K562 (cell line): ENCODE data around the gene ELMO3. TPM values are rescaled to one million over a fixed set of nuclear protein-coding genes. Genes with fewer than 3 reads are reported as not detected.
A peak's percentile ranks its signal among the peaks of the same experiment; 100 is the strongest.

Experiments
- ATAC-seq: fragments of 200-7000 bp; cut with Tn5 transposase; 3 replicates; pipeline ENCODE4 v1.9.1; 2020; ENCODE audit warnings: moderate library complexity
- BruUV-seq: library from RNA; stranded (reverse); fragments of 400-500 nt; replicated peaks from 2 replicates; lab custom pipeline; 2021; lab: Mats Ljungman, UMichigan
- CTCF ChIA-PET: fragments of 300-600 bp; formaldehyde crosslinking; extraction: SDS; loops from one replicate; lab custom pipeline; 2021; ENCODE audit warnings: low intra/inter-chr PET ratio; lab: Yijun Ruan, JAX
- POLR2A ChIA-PET: fragments of 300-600, 350-650 bp; sonication (Branson Sonifier 250); formaldehyde crosslinking; extraction: SDS; loops from one replicate; lab custom pipeline; 2021; ENCODE audit warnings: antibody characterized with exemption, inconsistent platforms; lab: Yijun Ruan, JAX
- DNase-seq, 4 experiments: peaks; one replicate each; pipeline versions ENCODE4 v3.0.0 to v3.0.0-alpha.2; 2011 to 2018; ENCODE audit warnings: low spot score in 3 of 4, mixed read lengths in 3 of 4; ENCODE audit errors: extremely low read depth in 1 of 4
- FAIRE-seq: peaks from 2 replicates; lab custom pipeline; 2011; peaks lifted over from hg19 to GRCh38; lab: Jason Lieb, UNC
- H2AFZ ChIP-seq: 2 replicates; pipeline ENCODE4 v1.6.0; 2011; ENCODE audit warnings: low read depth, low read length, control low read depth, inconsistent platforms
- H3K27ac ChIP-seq: fragments of 200-600 bp; 3 replicates; pipeline ENCODE4 v1.8.0; 2011; ENCODE audit warnings: low read depth, mild to moderate bottlenecking, control low read depth, inconsistent platforms, low read length, moderate library complexity, mixed read lengths; ENCODE audit errors: extremely low read depth
- H3K27me3 ChIP-seq, 2 experiments: fragments of 300-600 bp in 1 of 2; 2 replicates in 1 of 2; 3 replicates in 1 of 2; pipeline versions ENCODE4 v1.6.0 to v1.8.0; 2011; ENCODE audit warnings: inconsistent platforms in 2 of 2, low read length in 2 of 2, mild to moderate bottlenecking in 1 of 2, mixed read lengths in 1 of 2, moderate library complexity in 1 of 2; ENCODE audit not compliant: control insufficient read depth in 2 of 2, insufficient read depth in 2 of 2
- H3K36me3 ChIP-seq: fragments of 300-600 bp; 3 replicates; pipeline ENCODE4 v1.8.0; 2011; ENCODE audit warnings: mild to moderate bottlenecking, low read length, inconsistent platforms; ENCODE audit not compliant: control insufficient read depth, insufficient read depth
- H3K4me1 ChIP-seq, 2 experiments: fragments of 200-600 bp in 1 of 2; replicated peaks in 1 of 2; 2 replicates in 1 of 2; 3 replicates in 1 of 2; pipeline versions ENCODE4 v1.5.1 to v1.8.0; 2011; ENCODE audit warnings: inconsistent platforms in 2 of 2, low read length in 2 of 2, mild to moderate bottlenecking in 1 of 2, mixed read lengths in 1 of 2, moderate library complexity in 1 of 2; ENCODE audit not compliant: control insufficient read depth in 2 of 2, insufficient read depth in 2 of 2
- H3K4me2 ChIP-seq: 2 replicates; pipeline ENCODE4 v1.6.1; 2011; ENCODE audit warnings: low read length, control low read depth, inconsistent platforms, mixed read lengths; ENCODE audit not compliant: insufficient read depth
- H3K4me3 ChIP-seq: fragments of 200-600 bp; sonication (generic), shearing (Covaris generic); 2 replicates; pipeline ENCODE4 v1.5.1; 2016; ENCODE audit warnings: control low read depth, inconsistent platforms
- H3K79me2 ChIP-seq: fragments of 200-600 bp; 3 replicates; pipeline ENCODE4 v1.8.0; 2011; ENCODE audit warnings: low read length, inconsistent platforms; ENCODE audit not compliant: control insufficient read depth, insufficient read depth
- H3K9ac ChIP-seq, 2 experiments: 2 replicates each; pipeline versions ENCODE4 v1.6.0 to v1.6.1; 2011; ENCODE audit warnings: low read depth in 2 of 2, low read length in 2 of 2, control low read depth in 1 of 2, inconsistent platforms in 1 of 2, mild to moderate bottlenecking in 1 of 2, mixed read lengths in 1 of 2; ENCODE audit not compliant: insufficient read depth in 1 of 2
- H3K9me1 ChIP-seq: one replicate; pipeline ENCODE4 v1.6.0; 2011; ENCODE audit warnings: inconsistent platforms, mild to moderate bottlenecking, low read length, moderate library complexity; ENCODE audit not compliant: control insufficient read depth, insufficient read depth
- H3K9me3 ChIP-seq: replicated peaks from 2 replicates; pipeline ENCODE4 v1.5.1; 2011; ENCODE audit warnings: low read depth, low read length, inconsistent platforms; ENCODE audit not compliant: control insufficient read depth, insufficient read depth
- H4K20me1 ChIP-seq: replicated peaks from 2 replicates; pipeline ENCODE4 v1.6.1; 2011; ENCODE audit warnings: low read length, inconsistent platforms, mixed read lengths; ENCODE audit not compliant: control insufficient read depth, insufficient read depth
- ARID3B ChIP-seq: fragments of 250-450 bp; sonication (Bioruptor Pico); IDR thresholded peaks from 2 replicates; pipeline ENCODE4 v1.4.0; 2020; ENCODE audit warnings: borderline replicate concordance
- E2F5 ChIP-seq: sonication (generic); formaldehyde crosslinking; IDR thresholded peaks from 2 replicates; pipeline ENCODE4 v1.8.0; 2022; ENCODE audit warnings: mild to moderate bottlenecking, missing genetic modification reagents
- GATAD2A ChIP-seq: fragments of 450-650 bp; IDR thresholded peaks from 2 replicates; pipeline ENCODE4 v1.6.1; 2017
- HES1 ChIP-seq: fragments of 450-650 bp; IDR thresholded peaks from 2 replicates; pipeline ENCODE4 v1.6.1; 2016; ENCODE audit warnings: low read depth, mild to moderate bottlenecking, moderate library complexity
- KAT8 ChIP-seq: fragments of 450-650 bp; IDR thresholded peaks from 2 replicates; pipeline ENCODE4 v1.6.1; 2016; ENCODE audit warnings: low read depth, mild to moderate bottlenecking
- OTX1 ChIP-seq: fragments of 450-650 bp; formaldehyde crosslinking; IDR thresholded peaks from 2 replicates; pipeline ENCODE4 v1.4.0; 2022; ENCODE audit warnings: mild to moderate bottlenecking
- RBBP5 ChIP-seq: fragments of 200-600 bp; sonication (generic); IDR thresholded peaks from 2 replicates; pipeline ENCODE4 v1.6.1; 2012; ENCODE audit warnings: borderline replicate concordance, mild to moderate bottlenecking, low read length, control low read depth, inconsistent platforms; ENCODE audit not compliant: insufficient read depth, poor library complexity, severe bottlenecking
- TBP ChIP-seq: optimal IDR thresholded peaks from 2 replicates; pipeline ENCODE3; 2011; ENCODE audit warnings: low read depth, low read length, improper control_type of control experiment
- ZNF175 ChIP-seq: fragments of 200-800 bp; sonication (Bioruptor generic); IDR thresholded peaks from 2 replicates; pipeline ENCODE4 v1.6.1; 2016; ENCODE audit warnings: low read depth, mild to moderate bottlenecking, missing genetic modification characterization, missing compliant biosample characterization
- ZNF316 ChIP-seq: fragments of 450-650 bp; IDR thresholded peaks from 2 replicates; pipeline ENCODE4 v1.6.1; 2016
- ZNF583 ChIP-seq: fragments of 250-450 bp; sonication (Bioruptor Pico); IDR thresholded peaks from 2 replicates; pipeline ENCODE4 v1.4.0; 2020
- ZNF780A ChIP-seq: fragments of 250-450 bp; sonication (Bioruptor Pico); IDR thresholded peaks from 2 replicates; pipeline ENCODE4 v1.5.0; 2021; ENCODE audit warnings: mild to moderate bottlenecking
- ZNF785 ChIP-seq: fragments of 250-450 bp; sonication (Bioruptor Pico); IDR thresholded peaks from 2 replicates; pipeline ENCODE4 v1.4.0; 2020; ENCODE audit warnings: mild to moderate bottlenecking
- WGBS: fragments of 100-300 bp; shearing (Covaris generic); methylation state at CpG from one replicate; pipeline ENCODE4 v1.1.6; 2016; ENCODE audit warnings: low coverage, mixed read lengths; ENCODE audit not compliant: insufficient coverage; ENCODE audit errors: missing lambda C conversion rate; 5-methylcytosine and 5-hydroxymethylcytosine counted together
- in situ Hi-C: fragments of 300-500 bp; cut with MboI; formaldehyde crosslinking; loops from 4 replicates; pipeline ENCODE4 v1.15.0; 2018; ENCODE audit warnings: inconsistent platforms, mixed read lengths
- intact Hi-C: fragments of 100-400 bp; cut with micrococcal nuclease; formaldehyde crosslinking; loops from 2 replicates; pipeline ENCODE4 v1.14.2; 2022
- polyA plus RNA-seq, 8 experiments: library from polyadenylated mRNA; depleted of rRNA in 4 of 8; stranded (reverse) in 5 of 8; unstranded in 3 of 8; fragments of >200 nt; fragmentation: Nextera tagmentation in 2 of 8; fragmentation: Illumina TruSeq in 1 of 8; extraction: Ambion mirVana in 2 of 8; extraction: Trizol in 1 of 8; gene quantifications; 2 replicates each; pipeline versions ENCODE4 v1.2.1 to v1.2.3, GENCODE V29; 2011 to 2014; ENCODE audit warnings: inconsistent platforms in 1 of 8, missing spikeins in 1 of 8
- total RNA-seq, 7 experiments: library from RNA; depleted of rRNA in 6 of 7; stranded (reverse); fragments of >200 nt in 6 of 7; fragmentation: Illumina TruSeq in 2 of 7; extraction: Trizol in 2 of 7; gene quantifications; 2 replicates each; pipeline versions ENCODE4 v1.2.1 to v1.2.3, GENCODE V29; 2011 to 2021; ENCODE audit warnings: low replicate concordance in 1 of 7

ELMO3 gene
- total and polyA plus RNA-seq, 9 of the 15 experiments (the other 6 are each of a cell fraction or from before 2014, with no cell fraction given): 0.04 to 5.1 (median 1.5) TPM

- no peak for TF ChIP-seq ARID3B (CRISPR knock-in tag)
- peak; percentile 32; the same call in 1 of the 2 replicates for TF ChIP-seq ZNF316
- no peak for TF ChIP-seq ZNF780A (CRISPR knock-in tag)
- TF ChIP-seq, all 486 proteins: peak for 6
Observed at GRCh38 chr16:67240506-67240905, 41.6 kb downstream of the ELMO3 start (continued).

GRCh38 chr16:67241008-67241900, 42.3 kb downstream of the ELMO3 start:
- WGBS: 11% methylated on average over 10 of the region's 10 CpGs
- FAIRE-seq: peak; percentile 86
- H3K79me2 ChIP-seq: peaks cover 75% of the 10 kb centered on the region
- peak overlapping the region; percentile 60 to 90 for H3K9ac ChIP-seq
- peak overlapping the region; percentile 83 for H3K27ac ChIP-seq
- ChIA-PET POLR2A (interaction anchor here (0.5 to 1.2 kb wide), 4 partner anchors 15 to 670 kb away, joined by 3 to 7 read pairs (median 3); partner anchors contain the start of gene TMEM208), CTCF (no interaction called here)
- H4K20me1 ChIP-seq: peaks cover 2% of the 10 kb centered on the region
- in situ Hi-C loops (no loop called here), intact Hi-C loops (loop anchor here (10.0 kb wide), 1 partner anchor 266 kb away; no protein-coding TSS in a partner anchor)
- H3K4me1 ChIP-seq: peaks cover 62 to 68% of the 10 kb centered on the region in 2 experiments
- peak; percentile 26 for ATAC-seq
- peak overlapping the region; percentile 54 for H2AFZ ChIP-seq
- peak; percentile 68 to 83 (median 74) for DNase-seq
- peak overlapping the region; percentile 61 for H3K4me2 ChIP-seq
- no peak overlapping the region for H3K4me3 ChIP-seq
- BruUV-seq: no TSS peak
- no peaks in the 10 kb centered on the region for H3K27me3 ChIP-seq
- no peaks in the 10 kb centered on the region for H3K9me3 ChIP-seq
- H3K36me3 ChIP-seq: peaks cover 67% of the 10 kb centered on the region; the same call in 2 of the 3 replicates
- no peaks in the 10 kb centered on the region for H3K9me1 ChIP-seq
- TF ChIP-seq GATAD2A: 0 out of 2 replicates have a peak, but pooled peaks have one; percentile 39
- TF ChIP-seq E2F5: no peak
- TF ChIP-seq ZNF583: 0 out of 2 replicates have a peak, but pooled peaks have one; percentile 46
- TF ChIP-seq OTX1 (CRISPR knock-in tag): no peak
- TF ChIP-seq ZNF785: no peak
- no peak for TF ChIP-seq KAT8
- peak; percentile 53 for TF ChIP-seq RBBP5
- no peak for TF ChIP-seq HES1
- TF ChIP-seq TBP: peak; percentile 9
- 0 out of 2 replicates have a peak, but pooled peaks have one; percentile 70 for TF ChIP-seq ZNF175 (CRISPR knock-in tag)
